ENCODE results near the gene MALRD1.

- TF ChIP-seq CTCF (IDR thresholded peaks at IDR 0.05), result no peak
- no peak for TF ChIP-seq EZH2 (IDR thresholded peaks at IDR 0.05)
Measured at GRCh38 chr10:19178675-19179074, 130.1 kb downstream of the MALRD1 start.

Data from neural progenitor cell (in vitro differentiated cells).